Hepatocyte (in vitro differentiated cells): ENCODE results near the gene MAN2A1. TPM values are rescaled to one million over a fixed set of nuclear protein-coding genes. Genes with fewer than 3 reads are reported as not detected.

ENCODE experiments used
- DNase-seq: peaks from one replicate; pipeline ENCODE4 v3.0.0-alpha.2; 2016; ENCODE audit warnings: low spot score
- H2AFZ ChIP-seq: fragments of 200-600 bp; sonication (generic); 2 replicates; pipeline ENCODE4 v1.6.0; 2016; ENCODE audit warnings: antibody characterized with exemption, mild to moderate bottlenecking
- H3K27ac ChIP-seq: fragments of 200-600 bp; sonication (generic); 2 replicates; pipeline ENCODE4 v1.5.1; 2016; ENCODE audit warnings: mild to moderate bottlenecking
- H3K27me3 ChIP-seq: fragments of 200-600 bp; sonication (generic); 2 replicates; pipeline ENCODE4 v1.6.1; 2016
- H3K36me3 ChIP-seq: fragments of 200-600 bp; sonication (generic); replicated peaks from 2 replicates; pipeline ENCODE4 v1.5.1; 2016; ENCODE audit warnings: low read depth; ENCODE audit not compliant: insufficient read depth
- H3K4me1 ChIP-seq: fragments of 200-600 bp; sonication (generic); 2 replicates; pipeline ENCODE4 v1.5.1; 2016; ENCODE audit warnings: mild to moderate bottlenecking, moderate library complexity; ENCODE audit not compliant: insufficient read depth
- H3K4me2 ChIP-seq: fragments of 200-600 bp; sonication (generic); 2 replicates; pipeline ENCODE4 v1.6.0; 2016
- H3K4me3 ChIP-seq: fragments of 200-600 bp; sonication (generic); 2 replicates; pipeline ENCODE4 v1.5.1; 2016; ENCODE audit warnings: mild to moderate bottlenecking
- H3K79me2 ChIP-seq: fragments of 200-600 bp; sonication (generic); 2 replicates; pipeline ENCODE4 v1.6.0; 2017; ENCODE audit warnings: mild to moderate bottlenecking
- H3K9me2 ChIP-seq: fragments of 200-600 bp; sonication (generic); replicated peaks from 2 replicates; pipeline ENCODE4 v1.6.0; 2017; ENCODE audit warnings: mild to moderate bottlenecking; ENCODE audit not compliant: insufficient read depth
- H3K9me3 ChIP-seq: fragments of 200-600 bp; sonication (generic); 2 replicates; pipeline ENCODE4 v1.5.1; 2016; ENCODE audit warnings: low read depth, mild to moderate bottlenecking
- H4K20me1 ChIP-seq: fragments of 200-600 bp; sonication (generic); 2 replicates; pipeline ENCODE4 v1.6.0; 2016; ENCODE audit warnings: mild to moderate bottlenecking; ENCODE audit not compliant: insufficient read depth, poor library complexity, severe bottlenecking
- CTCF ChIP-seq: fragments of 200-600 bp; sonication (generic); IDR thresholded peaks from 2 replicates; pipeline ENCODE4 v1.5.1; 2016; ENCODE audit warnings: antibody characterized with exemption, mild to moderate bottlenecking; ENCODE audit not compliant: poor library complexity
- EZH2 ChIP-seq: fragments of 200-600 bp; sonication (generic); IDR thresholded peaks from 2 replicates; pipeline ENCODE4 v1.6.1; 2016; ENCODE audit warnings: antibody characterized with exemption, mild to moderate bottlenecking, borderline replicate concordance
- EZH2phosphoT487 ChIP-seq: fragments of 200-600 bp; sonication (generic); IDR thresholded peaks from one replicate; pipeline ENCODE4 v1.6.1; 2018; ENCODE audit warnings: antibody characterized with exemption, mild to moderate bottlenecking, low read depth, moderate library complexity; ENCODE audit not compliant: unreplicated experiment, severe bottlenecking
- WGBS: methylation state at CpG from one replicate; pipeline ENCODE4 v1.1.6; 2016; ENCODE audit warnings: low lambda C conversion rate; ENCODE audit errors: missing lambda C conversion rate; 5-methylcytosine and 5-hydroxymethylcytosine counted together
- polyA plus RNA-seq: library from polyadenylated mRNA; unstranded; fragments of >200 nt; fragmentation: Nextera tagmentation; extraction: Ambion mirVana; gene quantifications from 2 replicates; pipeline ENCODE4 v1.2.1, GENCODE V29; 2016
- total RNA-seq: library from RNA; depleted of rRNA; stranded (reverse); fragments of >200 nt; gene quantifications from 2 replicates; pipeline ENCODE4 v1.2.3, GENCODE V29; 2014

The MAN2A1 gene
- total and polyA plus RNA-seq, 2 experiments from 2014 or later = 31.5 to 150 TPM

- H3K79me2 ChIP-seq = no peaks in the 10 kb centered on the region
- TF ChIP-seq CTCF (no peak), EZH2phosphoT487 (no peak), EZH2 (no peak)
- no peak overlapping the region for H3K27ac ChIP-seq
- H3K4me2 ChIP-seq = no peak overlapping the region
- H3K36me3 ChIP-seq = no peaks in the 10 kb centered on the region
- no peaks in the 10 kb centered on the region for H4K20me1 ChIP-seq
- 84% methylated on average over 1 of the region's 1 CpG for WGBS
- H3K9me2 ChIP-seq = no peaks in the 10 kb centered on the region
- H3K9me3 ChIP-seq = no peaks in the 10 kb centered on the region
- no peak overlapping the region for H2AFZ ChIP-seq
- H3K27me3 ChIP-seq = no peaks in the 10 kb centered on the region
- no peaks in the 10 kb centered on the region for H3K4me1 ChIP-seq
- no peak for DNase-seq
- H3K4me3 ChIP-seq = no peak overlapping the region
Observed at GRCh38 chr5:109838157-109838556, 148.4 kb downstream of the MAN2A1 start.

- no peaks in the 10 kb centered on the region for H3K79me2 ChIP-seq
- no peaks in the 10 kb centered on the region for H3K27me3 ChIP-seq
- H3K4me2 ChIP-seq = no peak overlapping the region
- no peaks in the 10 kb centered on the region for H4K20me1 ChIP-seq
- H3K36me3 ChIP-seq = no peaks in the 10 kb centered on the region
- no peak overlapping the region for H2AFZ ChIP-seq
- WGBS = 94% methylated on average over 4 of the region's 4 CpGs
- H3K4me1 ChIP-seq = no peaks in the 10 kb centered on the region
- no peak for DNase-seq
- H3K27ac ChIP-seq = no peak overlapping the region
- H3K9me2 ChIP-seq = no peaks in the 10 kb centered on the region
- H3K9me3 ChIP-seq = no peaks in the 10 kb centered on the region
- no peak overlapping the region for H3K4me3 ChIP-seq
- TF ChIP-seq CTCF = no peak
- TF ChIP-seq EZH2phosphoT487 = no peak
- no peak for TF ChIP-seq EZH2
Observed at GRCh38 chr5:109844148-109844547, 154.4 kb downstream of the MAN2A1 start.

GRCh38 chr5:109844695-109845094, 155.0 kb downstream of the MAN2A1 start:
- H3K36me3 ChIP-seq = no peaks in the 10 kb centered on the region
- H3K27ac ChIP-seq = no peak overlapping the region
- 65% methylated on average over 4 of the region's 4 CpGs for WGBS

GRCh38 chr5:109848130-109848529, 158.4 kb downstream of the MAN2A1 start:
- TF ChIP-seq CTCF (no peak), EZH2 (no peak), EZH2phosphoT487 (no peak)

More at GRCh38 chr5:109844695-109845094, 155.0 kb downstream of the MAN2A1 start:
- H3K9me3 ChIP-seq = no peaks in the 10 kb centered on the region
- H2AFZ ChIP-seq = no peak overlapping the region
- H3K4me1 ChIP-seq = no peaks in the 10 kb centered on the region
- TF ChIP-seq EZH2 = no peak
- H3K27me3 ChIP-seq = no peaks in the 10 kb centered on the region
- H3K79me2 ChIP-seq = no peaks in the 10 kb centered on the region
- H4K20me1 ChIP-seq = no peaks in the 10 kb centered on the region
- H3K9me2 ChIP-seq = no peaks in the 10 kb centered on the region
- no peak overlapping the region for H3K4me3 ChIP-seq
- DNase-seq = no peak
- no peak overlapping the region for H3K4me2 ChIP-seq

More at GRCh38 chr5:109848130-109848529, 158.4 kb downstream of the MAN2A1 start:
- H3K9me2 ChIP-seq = no peaks in the 10 kb centered on the region
- no peaks in the 10 kb centered on the region for H3K79me2 ChIP-seq
- no peak overlapping the region for H3K27ac ChIP-seq
- no peak overlapping the region for H3K4me2 ChIP-seq
- DNase-seq = no peak
- no peak overlapping the region for H3K4me3 ChIP-seq
- H3K36me3 ChIP-seq = no peaks in the 10 kb centered on the region
- no peaks in the 10 kb centered on the region for H4K20me1 ChIP-seq
- 91% methylated on average over 3 of the region's 3 CpGs for WGBS
- no peaks in the 10 kb centered on the region for H3K27me3 ChIP-seq
- H2AFZ ChIP-seq = no peak overlapping the region
- H3K9me3 ChIP-seq = no peaks in the 10 kb centered on the region
- no peaks in the 10 kb centered on the region for H3K4me1 ChIP-seq
